Astrocyte (in vitro differentiated cells and primary cell): ENCODE results near the gene TTLL5. TPM values are rescaled to one million over a fixed set of nuclear protein-coding genes. Genes with fewer than 3 reads are reported as not detected.

Experiments
- DNase-seq: peaks from one replicate; pipeline ENCODE4 v3.0.0-alpha.2; 2010; ENCODE audit warnings: low read depth
- FAIRE-seq: peaks from 2 replicates; lab custom pipeline; 2011; peaks lifted over from hg19 to GRCh38; lab: Jason Lieb, UNC
- H2AFZ ChIP-seq: 2 replicates; pipeline ENCODE4 v1.6.0; 2012; ENCODE audit warnings: low read depth, low read length, inconsistent platforms
- H3K27ac ChIP-seq: 2 replicates; pipeline ENCODE4 v1.5.1; 2011; ENCODE audit warnings: low read depth, low read length, inconsistent platforms
- H3K27me3 ChIP-seq: 2 replicates; pipeline ENCODE4 v1.6.0; 2011; ENCODE audit warnings: low read length, inconsistent platforms; ENCODE audit not compliant: insufficient read depth
- H3K36me3 ChIP-seq: 2 replicates; pipeline ENCODE4 v1.5.1; 2011; ENCODE audit warnings: low read length, inconsistent platforms; ENCODE audit not compliant: insufficient read depth
- H3K4me1 ChIP-seq: 2 replicates; pipeline ENCODE4 v1.5.1; 2011; ENCODE audit warnings: low read length, inconsistent platforms; ENCODE audit not compliant: insufficient read depth
- H3K4me2 ChIP-seq: 2 replicates; pipeline ENCODE4 v1.6.0; 2012; ENCODE audit warnings: low read length, inconsistent platforms
- H3K4me3 ChIP-seq: 2 replicates; pipeline ENCODE4 v1.5.1; 2011; ENCODE audit warnings: low read depth, mild to moderate bottlenecking, low read length, inconsistent platforms; ENCODE audit not compliant: insufficient read depth
- H3K79me2 ChIP-seq: 2 replicates; pipeline ENCODE4 v1.6.0; 2012; ENCODE audit warnings: mild to moderate bottlenecking, low read length, inconsistent platforms; ENCODE audit not compliant: insufficient read depth
- H3K9ac ChIP-seq: 2 replicates; pipeline ENCODE4 v1.6.0; 2012; ENCODE audit warnings: mild to moderate bottlenecking, low read length, inconsistent platforms
- H3K9me3 ChIP-seq: 2 replicates; pipeline ENCODE4 v1.5.1; 2012; ENCODE audit warnings: low read depth, mild to moderate bottlenecking, low read length, inconsistent platforms; ENCODE audit not compliant: insufficient read depth
- H4K20me1 ChIP-seq: 2 replicates; pipeline ENCODE4 v1.6.0; 2012; ENCODE audit warnings: low read length, inconsistent platforms; ENCODE audit not compliant: insufficient read depth
- H3K27ac Mint-ChIP-seq: one replicate; pipeline ENCODE4 v1.8.0; 2021; ENCODE audit warnings: mild to moderate bottlenecking, mixed read lengths; ENCODE audit not compliant: unreplicated experiment
- H3K27me3 Mint-ChIP-seq: one replicate; pipeline ENCODE4 v1.8.0; 2021; ENCODE audit warnings: low read depth, mixed read lengths; ENCODE audit not compliant: unreplicated experiment
- H3K36me3 Mint-ChIP-seq: one replicate; pipeline ENCODE4 v1.8.0; 2021; ENCODE audit warnings: low read depth, mixed read lengths; ENCODE audit not compliant: unreplicated experiment
- H3K4me1 Mint-ChIP-seq: one replicate; pipeline ENCODE4 v1.8.0; 2021; ENCODE audit warnings: low read depth, mixed read lengths; ENCODE audit not compliant: unreplicated experiment
- H3K4me3 Mint-ChIP-seq: one replicate; pipeline ENCODE4 v1.8.0; 2021; ENCODE audit warnings: mild to moderate bottlenecking, moderate library complexity, mixed read lengths; ENCODE audit not compliant: unreplicated experiment
- H3K9me3 Mint-ChIP-seq: one replicate; pipeline ENCODE4 v1.8.0; 2021; ENCODE audit warnings: mild to moderate bottlenecking, mixed read lengths; ENCODE audit not compliant: unreplicated experiment
- CTCF ChIP-seq: IDR thresholded peaks from 2 replicates; pipeline ENCODE4 v1.5.1; 2011; ENCODE audit warnings: low read depth, mild to moderate bottlenecking, inconsistent platforms, low read length, moderate library complexity; ENCODE audit not compliant: insufficient read depth
- EZH2 ChIP-seq: IDR thresholded peaks from 2 replicates; pipeline ENCODE4 v1.6.1; 2012; ENCODE audit warnings: mild to moderate bottlenecking, low read length, inconsistent platforms; ENCODE audit not compliant: insufficient read depth
- total RNA-seq: library from RNA; stranded (reverse); gene quantifications from 2 replicates; pipeline ENCODE4 v1.2.1, GENCODE V29; 2021

The TTLL5 gene
- total RNA-seq, 1 donor from 2014 or later, result 24.0 TPM

- no peak for DNase-seq
- no peaks in the 10 kb centered on the region for H3K9me3 Mint-ChIP-seq
- H3K4me1 Mint-ChIP-seq, result no peaks in the 10 kb centered on the region
Measured at GRCh38 chr14:75946785-75947184, 285.7 kb downstream of the TTLL5 start.

GRCh38 chr14:75952489-75952888 is 291.4 kb downstream of the TTLL5 start:
- TF ChIP-seq EZH2 (no peak), CTCF (no peak)
- FAIRE-seq, result no peak
- H3K27ac ChIP-seq, result no peak overlapping the region
- no peak overlapping the region for H3K27ac Mint-ChIP-seq
- H3K9me3 Mint-ChIP-seq, result no peaks in the 10 kb centered on the region
- no peak overlapping the region for H3K4me2 ChIP-seq
- H3K36me3 ChIP-seq, result no peaks in the 10 kb centered on the region
- H3K4me1 Mint-ChIP-seq, result no peaks in the 10 kb centered on the region
- H3K27me3 Mint-ChIP-seq, result no peaks in the 10 kb centered on the region
- no peaks in the 10 kb centered on the region for H4K20me1 ChIP-seq
- no peak for DNase-seq
- no peaks in the 10 kb centered on the region for H3K27me3 ChIP-seq
- H3K9me3 ChIP-seq, result no peaks in the 10 kb centered on the region
- no peaks in the 10 kb centered on the region for H3K79me2 ChIP-seq
- no peaks in the 10 kb centered on the region for H3K4me1 ChIP-seq
- no peak overlapping the region for H3K4me3 ChIP-seq
- H2AFZ ChIP-seq, result no peak overlapping the region
- peaks cover 11% of the 10 kb centered on the region for H3K36me3 Mint-ChIP-seq
- no peak overlapping the region for H3K4me3 Mint-ChIP-seq
- no peak overlapping the region for H3K9ac ChIP-seq

More at GRCh38 chr14:75946785-75947184, 285.7 kb downstream of the TTLL5 start:
- no peaks in the 10 kb centered on the region for H3K27me3 Mint-ChIP-seq
- Histone ChIP-seq H3K79me2 (no peaks in the 10 kb centered on the region), H3K9ac (no peak overlapping the region), H3K9me3 (no peaks in the 10 kb centered on the region), H3K4me2 (no peak overlapping the region), H3K27ac (no peak overlapping the region), H3K4me3 (no peak overlapping the region), H3K4me1 (no peaks in the 10 kb centered on the region), H2AFZ (no peak overlapping the region), H4K20me1 (no peaks in the 10 kb centered on the region), H3K36me3 (no peaks in the 10 kb centered on the region), H3K27me3 (no peaks in the 10 kb centered on the region)
- no peak for FAIRE-seq
- TF ChIP-seq CTCF (no peak), EZH2 (no peak)
- peak overlapping the region; percentile 66 for H3K4me3 Mint-ChIP-seq
- H3K36me3 Mint-ChIP-seq, result peaks cover 8% of the 10 kb centered on the region
- no peak overlapping the region for H3K27ac Mint-ChIP-seq

GRCh38 chr14:75959031-75959430 is 298.0 kb downstream of the TTLL5 start:
- Histone ChIP-seq H3K9ac (no peak overlapping the region), H3K79me2 (no peaks in the 10 kb centered on the region), H3K4me3 (no peak overlapping the region), H3K4me1 (no peaks in the 10 kb centered on the region), H3K27ac (no peak overlapping the region), H4K20me1 (no peaks in the 10 kb centered on the region), H3K36me3 (peaks cover 3% of the 10 kb centered on the region), H3K27me3 (no peaks in the 10 kb centered on the region), H3K9me3 (no peaks in the 10 kb centered on the region), H2AFZ (no peak overlapping the region), H3K4me2 (no peak overlapping the region)
- FAIRE-seq, result no peak
- H3K9me3 Mint-ChIP-seq, result no peaks in the 10 kb centered on the region
- H3K27me3 Mint-ChIP-seq, result no peaks in the 10 kb centered on the region
- no peak overlapping the region for H3K4me3 Mint-ChIP-seq
- H3K27ac Mint-ChIP-seq, result no peak overlapping the region
- DNase-seq, result no peak
- TF ChIP-seq CTCF (no peak), EZH2 (no peak)
- peaks cover 34% of the 10 kb centered on the region for H3K36me3 Mint-ChIP-seq
- no peaks in the 10 kb centered on the region for H3K4me1 Mint-ChIP-seq
